ENCODE results near the gene A2M.

Gene A2M

GRCh38 chr12:9135903-9136310, 20.2 kb upstream of the A2M start:
- Histone ChIP-seq H3K4me1 (ENCODE audit: control insufficient read depth, insufficient read depth, low read length) (no peaks in the 10 kb centered on the region), H3K9me3 (ENCODE audit: control insufficient read depth, insufficient read depth, low read depth, low read length) (no peaks in the 10 kb centered on the region), H3K27ac (ENCODE audit: extremely low read depth, low read depth, low read length) (no peak overlapping the region), H3K36me3 (ENCODE audit: control insufficient read depth in 2 of 2, insufficient read depth in 1 of 2, low read length in 2 of 2) (no peaks in the 10 kb centered on the region), H3K4me3 (ENCODE audit: low read depth, low read length) (no peak overlapping the region)
- POLR2A ChIA-PET = no interaction called here
- TF ChIP-seq OSR2 (tag by site-specific recombination; IDR thresholded peaks at IDR 0.05) (no peak), ZNF174 (tag by site-specific recombination; IDR thresholded peaks at IDR 0.05) (no peak), SETDB1 (IDR thresholded peaks at IDR 0.05; ENCODE audit: insufficient read length, low read length) (no peak), ZNF701 (tag by site-specific recombination; IDR thresholded peaks at IDR 0.05) (no peak), ZNF140 (tag by site-specific recombination; IDR thresholded peaks at IDR 0.05) (no peak), TRIM28 (IDR thresholded peaks at IDR 0.05; ENCODE audit: borderline replicate concordance, low read length) (no peak), SP2 (tag by site-specific recombination; IDR thresholded peaks at IDR 0.05) (no peak), ZBTB20 (tag by site-specific recombination; IDR thresholded peaks at IDR 0.05) (no peak), ZNF544 (tag by site-specific recombination; IDR thresholded peaks at IDR 0.05) (no peak), ZNF664 (tag by site-specific recombination; IDR thresholded peaks at IDR 0.05) (no peak), ZNF214 (tag by site-specific recombination; IDR thresholded peaks at IDR 0.05; ENCODE audit: borderline replicate concordance) (no peak), ZNF596 (tag by site-specific recombination; IDR thresholded peaks at IDR 0.05) (no peak), ZNF707 (tag by site-specific recombination; IDR thresholded peaks at IDR 0.05) (no peak), ZNF133 (tag by site-specific recombination; IDR thresholded peaks at IDR 0.05) (no peak), ZNF585B (tag by site-specific recombination; IDR thresholded peaks at IDR 0.05) (no peak), GLI2 (tag by site-specific recombination; IDR thresholded peaks at IDR 0.05; ENCODE audit: borderline replicate concordance, low read depth) (no peak)
- CTCF ChIA-PET = interaction anchor here (0.6 to 1.1 kb wide), 3 partner anchors 11 to 25 kb away, joined by 3 read pairs; no protein-coding TSS in a partner anchor

- CTCF ChIA-PET = interaction anchor here (0.8 to 1.1 kb wide), 2 partner anchors 12 to 24 kb away, joined by 3 read pairs; no protein-coding TSS in a partner anchor
- no peak for TF ChIP-seq ZNF311 (tag by site-specific recombination; IDR thresholded peaks at IDR 0.05; ENCODE audit: borderline replicate concordance)
- TF ChIP-seq ZNF302 (tag by site-specific recombination; IDR thresholded peaks at IDR 0.05; ENCODE audit: low read depth) = no peak
- no peak for TF ChIP-seq ZNF571 (tag by site-specific recombination; IDR thresholded peaks at IDR 0.05)
- TF ChIP-seq, protein P1, sequence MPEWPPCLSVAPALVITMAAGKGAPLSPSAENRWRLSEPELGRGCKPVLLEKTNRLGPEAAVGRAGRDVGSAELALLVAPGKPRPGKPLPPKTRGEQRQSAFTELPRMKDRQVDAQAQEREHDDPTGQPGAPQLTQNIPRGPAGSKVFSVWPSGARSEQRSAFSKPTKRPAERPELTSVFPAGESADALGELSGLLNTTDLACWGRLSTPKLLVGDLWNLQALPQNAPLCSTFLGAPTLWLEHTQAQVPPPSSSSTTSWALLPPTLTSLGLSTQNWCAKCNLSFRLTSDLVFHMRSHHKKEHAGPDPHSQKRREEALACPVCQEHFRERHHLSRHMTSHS (tag by site-specific recombination; IDR thresholded peaks at IDR 0.05) = no peak
- no peak for TF ChIP-seq ZBTB8A (tag by site-specific recombination; IDR thresholded peaks at IDR 0.05)
- no peak for TF ChIP-seq PRDM1 (tag by site-specific recombination; IDR thresholded peaks at IDR 0.05)
- no peak for TF ChIP-seq ZBTB20 (tag by site-specific recombination; IDR thresholded peaks at IDR 0.05)
- no peak for TF ChIP-seq GLI4 (tag by site-specific recombination; IDR thresholded peaks at IDR 0.05)
- no peak for TF ChIP-seq KLF8 (tag by site-specific recombination; IDR thresholded peaks at IDR 0.05)
- TF ChIP-seq KLF9 (tag by site-specific recombination; IDR thresholded peaks at IDR 0.05; ENCODE audit: low read depth) = no peak
- no peak for TF ChIP-seq ZNF274 (IDR thresholded peaks at IDR 0.05; ENCODE audit: low read length)
- TF ChIP-seq ZNF274 (tag by site-specific recombination; IDR thresholded peaks at IDR 0.05; ENCODE audit: borderline replicate concordance) = no peak
- no peak for TF ChIP-seq ZNF692 (tag by site-specific recombination; IDR thresholded peaks at IDR 0.05)
- no peak for TF ChIP-seq HIC1 (tag by site-specific recombination; IDR thresholded peaks at IDR 0.05)
- TF ChIP-seq ZNF76 (tag by site-specific recombination; IDR thresholded peaks at IDR 0.05; ENCODE audit: borderline replicate concordance, low read depth) = no peak
- TF ChIP-seq ZNF707 (tag by site-specific recombination; IDR thresholded peaks at IDR 0.05) = no peak
- TF ChIP-seq ZNF777 (tag by site-specific recombination; IDR thresholded peaks at IDR 0.05; ENCODE audit: borderline replicate concordance) = no peak
- TF ChIP-seq ZBTB21 (tag by site-specific recombination; IDR thresholded peaks at IDR 0.05) = no peak
- TF ChIP-seq ZSCAN16 (tag by site-specific recombination; IDR thresholded peaks at IDR 0.05) = no peak
- TF ChIP-seq ZNF664 (tag by site-specific recombination; IDR thresholded peaks at IDR 0.05) = no peak
- H3K36me3 ChIP-seq (ENCODE audit: control insufficient read depth in 2 of 2, insufficient read depth in 1 of 2, low read length in 2 of 2) = no peaks in the 10 kb centered on the region
- POLR2A ChIA-PET = no interaction called here
- H3K4me3 ChIP-seq (ENCODE audit: low read depth, low read length) = no peak overlapping the region
- no peaks in the 10 kb centered on the region for H3K9me3 ChIP-seq (ENCODE audit: control insufficient read depth, insufficient read depth, low read depth, low read length)
- no peaks in the 10 kb centered on the region for H3K4me1 ChIP-seq (ENCODE audit: control insufficient read depth, insufficient read depth, low read length)
- H3K27ac ChIP-seq (ENCODE audit: extremely low read depth, low read depth, low read length) = no peak overlapping the region
Observed at GRCh38 chr12:9134981-9135628, 19.4 kb upstream of the A2M start.

All from HEK293 (cell line).